Pancreas (tissue), 10 donors: ENCODE results near the gene FKBP11. TPM values are rescaled to one million over a fixed set of nuclear protein-coding genes. Genes with fewer than 3 reads are reported as not detected.
A peak's percentile ranks its signal among the peaks of the same experiment; 100 is the strongest.

Experiments used
- ATAC-seq, 4 donors: fragments of 200-7000 bp; cut with Tn5 transposase; one replicate each; pipeline versions ENCODE4 v1.8.0 to v1.9.1; 2020; ENCODE audit warnings: mild to moderate bottlenecking in 4 of 4, moderate library complexity in 4 of 4
- DNase-seq, 6 donors: peaks; one replicate each; pipeline ENCODE4 v3.0.0-alpha.2; 2020
- FAIRE-seq: peaks from 2 replicates; lab custom pipeline; 2012; peaks lifted over from hg19 to GRCh38; lab: Jason Lieb, UNC
- H3K27ac ChIP-seq, 4 donors: fragments of 200-600 bp; sonication (generic); 1 replicate in 3 of 4; 2 replicates in 1 of 4; pipeline versions ENCODE4 v1.5.0 to v1.8.0; 2020
- H3K27me3 ChIP-seq, 4 donors: fragments of 200-600 bp; one replicate each; pipeline ENCODE4 v1.8.0; 2021
- H3K36me3 ChIP-seq, 3 donors: fragments of 200-600 bp; sonication (generic) in 1 of 3; one replicate each; pipeline versions ENCODE4 v1.5.0 to v1.8.0; 2020 to 2021
- H3K4me1 ChIP-seq, 3 donors: fragments of 200-600 bp; one replicate each; pipeline ENCODE4 v1.8.0; 2021
- H3K4me3 ChIP-seq, 4 donors: fragments of 200-600 bp; sonication (generic) in 2 of 4; one replicate each; pipeline versions ENCODE4 v1.5.0 to v1.8.0; 2020 to 2021
- H3K9me3 ChIP-seq, 4 donors: fragments of 200-600 bp; one replicate each; pipeline ENCODE4 v1.8.0; 2021
- WGBS, 2 donors: extraction: QIAGEN DNeasy Blood & Tissue Kit; methylation state at CpG; one replicate each; pipeline ENCODE4 v1.1.7; 2013; 5-methylcytosine and 5-hydroxymethylcytosine counted together
- intact Hi-C, 3 donors: fragments of 100-400 bp; cut with DNase I; formaldehyde crosslinking; loops; one replicate each; pipeline versions ENCODE4 v1.11.1 to v1.14.2; 2022
- polyA plus RNA-seq, 2 donors: library from polyadenylated mRNA; stranded (reverse); fragments of 200-250 nt; gene quantifications; one replicate each; pipeline ENCODE4 v1.2.3, GENCODE V29; 2013
- total RNA-seq, 6 donors: library from RNA; stranded (reverse); fragmentation: NEBNext Ultra II Directional in 4 of 6; extraction: Animal tissue kit (Norgen Biotek cat#: 25700) in 4 of 6; gene quantifications; one replicate each; pipeline versions ENCODE4 v1.2.1 to v1.2.4, GENCODE V29; 2021 to 2023
- TF ChIP-seq, protein P1 (sequence below), 4 donors: fragments of 200-600 bp; sonication (generic) in 3 of 4; IDR thresholded peaks; one replicate each; pipeline versions ENCODE4 v1.5.0 to v1.8.0; 2021; ENCODE audit warnings: antibody characterized with exemption in 4 of 4
- donor health status: healthy with polysubstance abuse.
- donor health status: DM: no; HTN: no; CAD: no; lungs with moderate emphysema.
- donor health status: DM: no; HTN: no; CAD: no.
- donor health status: control.
- donor health status: control.
- donor health status: Bipolar disorder and iron deficiency.
- donor health status: DM: yes; HTN: yes; CAD: no.
- donor health status: DM: no; HTN: no; CAD: no.
- donor health status: DM: no; HTN: no; CAD: no.
- donor health status: DM: yes; HTN: yes; CAD: no.

Gene FKBP11
- total RNA-seq (100 to 1,000 TPM in 4 of 6 donors, 10 to 100 TPM in 2; 70.9 to 144 (median 127) TPM), polyA plus RNA-seq (100 to 1,000 TPM in 1 of 2 donors, 10 to 100 TPM in 1; 97.3 to 155 TPM)

DNA sequence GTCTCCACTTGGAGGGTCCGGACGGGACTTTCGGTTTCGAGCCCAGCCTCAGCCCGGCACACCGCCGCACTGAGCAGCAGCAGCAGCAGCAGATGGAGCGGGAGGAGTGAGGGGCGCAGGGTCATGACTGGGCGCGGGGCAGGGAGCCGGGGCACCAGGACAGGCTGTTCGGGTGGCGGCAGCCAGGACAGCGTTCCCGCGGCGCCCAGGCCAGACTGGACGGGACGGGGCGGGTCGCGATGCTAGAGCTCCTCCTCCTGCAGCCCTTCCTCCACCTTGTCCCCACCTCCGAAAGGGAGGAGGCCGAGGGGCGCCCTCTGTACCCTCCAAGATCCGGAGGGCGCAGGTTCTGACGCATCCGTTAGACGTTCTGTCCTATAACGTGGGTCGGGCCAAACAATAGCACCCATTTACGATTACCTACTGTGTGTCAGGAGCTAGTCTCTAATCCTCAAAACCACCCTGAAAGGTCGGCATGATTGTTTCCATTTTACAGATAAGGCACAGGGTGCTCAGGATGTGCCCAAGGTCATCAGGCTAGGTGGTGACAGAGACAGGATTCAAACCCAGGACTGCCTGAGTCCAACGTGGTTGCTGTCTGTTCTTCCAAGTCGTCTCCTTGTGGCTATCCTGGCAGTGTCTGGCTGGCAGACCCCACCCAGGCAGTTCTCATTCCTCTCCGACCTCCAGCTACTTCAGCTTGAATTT is at the start of gene FKBP11:
Gene FKBP11 (minus strand): TSS at position 189 of the 708 bp plus-strand sequence. CDS start 64 bp downstream, at position 125.
- FAIRE-seq: no peak

DNA sequence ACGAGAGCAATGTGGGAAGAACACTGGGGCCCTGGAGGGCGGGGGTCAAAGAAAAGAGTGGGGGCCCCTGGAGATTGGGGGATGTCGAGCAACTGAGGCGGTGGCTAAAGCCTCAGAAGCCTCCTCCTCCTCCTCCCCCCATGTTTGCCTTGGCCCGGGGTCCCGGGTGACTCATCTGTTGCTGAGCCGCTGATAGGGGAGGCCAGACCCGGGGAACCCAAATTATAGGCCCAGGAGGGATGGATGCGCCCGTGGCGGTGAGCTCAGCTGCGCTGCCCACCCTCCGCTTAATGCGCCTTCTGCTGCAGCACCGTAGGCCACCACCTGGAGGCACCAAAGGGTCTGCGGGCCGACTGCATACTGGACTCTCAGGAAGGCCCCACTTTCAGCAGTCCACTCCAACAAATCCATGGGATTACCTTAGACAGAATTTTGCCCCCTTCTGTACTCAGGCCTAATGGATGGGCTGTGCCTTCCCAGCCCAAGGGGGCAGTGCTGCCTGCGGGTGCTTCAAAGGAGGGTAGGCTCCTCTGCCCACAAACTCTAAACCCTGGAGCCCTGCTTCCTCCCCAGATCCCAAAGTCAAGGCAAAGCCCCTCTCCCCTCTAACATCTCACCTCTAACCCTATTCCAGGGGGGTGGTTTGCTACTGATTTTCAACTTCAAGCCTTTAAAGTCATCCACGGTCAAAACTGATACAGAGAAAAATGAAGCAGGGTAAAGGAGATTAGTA is 48.8 kb upstream of the FKBP11 start:
- TF ChIP-seq, protein P1, sequence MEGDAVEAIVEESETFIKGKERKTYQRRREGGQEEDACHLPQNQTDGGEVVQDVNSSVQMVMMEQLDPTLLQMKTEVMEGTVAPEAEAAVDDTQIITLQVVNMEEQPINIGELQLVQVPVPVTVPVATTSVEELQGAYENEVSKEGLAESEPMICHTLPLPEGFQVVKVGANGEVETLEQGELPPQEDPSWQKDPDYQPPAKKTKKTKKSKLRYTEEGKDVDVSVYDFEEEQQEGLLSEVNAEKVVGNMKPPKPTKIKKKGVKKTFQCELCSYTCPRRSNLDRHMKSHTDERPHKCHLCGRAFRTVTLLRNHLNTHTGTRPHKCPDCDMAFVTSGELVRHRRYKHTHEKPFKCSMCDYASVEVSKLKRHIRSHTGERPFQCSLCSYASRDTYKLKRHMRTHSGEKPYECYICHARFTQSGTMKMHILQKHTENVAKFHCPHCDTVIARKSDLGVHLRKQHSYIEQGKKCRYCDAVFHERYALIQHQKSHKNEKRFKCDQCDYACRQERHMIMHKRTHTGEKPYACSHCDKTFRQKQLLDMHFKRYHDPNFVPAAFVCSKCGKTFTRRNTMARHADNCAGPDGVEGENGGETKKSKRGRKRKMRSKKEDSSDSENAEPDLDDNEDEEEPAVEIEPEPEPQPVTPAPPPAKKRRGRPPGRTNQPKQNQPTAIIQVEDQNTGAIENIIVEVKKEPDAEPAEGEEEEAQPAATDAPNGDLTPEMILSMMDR (IDR thresholded peaks at IDR 0.05): peak; percentile 16 to 56 (median 48)
- intact Hi-C loops: no loop called here
- ATAC-seq (peak in 3 of 4 donors; percentile 53 to 65 (median 63)), DNase-seq (peak in 3 of 6 donors; percentile 49 to 82 (median 53)), FAIRE-seq (no peak)
- peaks cover 0 to 20% (median 3%) of the 10 kb centered on the region in 4 donors for H3K27me3 ChIP-seq
- no peak overlapping the region for H3K4me3 ChIP-seq
- WGBS, 2 donors: 19 to 21% methylated on average over 15 to 19 of the region's 19 CpGs
- H3K36me3 ChIP-seq: no peaks in the 10 kb centered on the region
- H3K9me3 ChIP-seq: no peaks in the 10 kb centered on the region
- H3K27ac ChIP-seq: no peak overlapping the region
- H3K4me1 ChIP-seq: peaks cover 0 to 11% (median 4%) of the 10 kb centered on the region in 3 donors

More for the DNA sequence above, at the start of gene FKBP11:
- DNase-seq (peak; percentile 61 to 89 (median 74)), ATAC-seq (peak; percentile 93 to 96 (median 94))
- no peaks in the 10 kb centered on the region for H3K9me3 ChIP-seq
- peak within 1 kb of the TSS; percentile 33 to 76 (median 66) for H3K27ac ChIP-seq
- 3% methylated on average over 38 of the region's 38 CpGs for WGBS, 2 donors
- intact Hi-C loops: no loop called here
- no peaks in the 10 kb centered on the region for H3K36me3 ChIP-seq
- peak within 1 kb of the TSS; percentile 79 to 98 (median 86) for H3K4me3 ChIP-seq
- no peaks in the 10 kb centered on the region for H3K27me3 ChIP-seq
- TF ChIP-seq, protein P1 (IDR thresholded peaks at IDR 0.05): no peak
- peaks cover 0 to 8% (median 0%) of the 10 kb centered on the region in 3 donors for H3K4me1 ChIP-seq

DNA sequence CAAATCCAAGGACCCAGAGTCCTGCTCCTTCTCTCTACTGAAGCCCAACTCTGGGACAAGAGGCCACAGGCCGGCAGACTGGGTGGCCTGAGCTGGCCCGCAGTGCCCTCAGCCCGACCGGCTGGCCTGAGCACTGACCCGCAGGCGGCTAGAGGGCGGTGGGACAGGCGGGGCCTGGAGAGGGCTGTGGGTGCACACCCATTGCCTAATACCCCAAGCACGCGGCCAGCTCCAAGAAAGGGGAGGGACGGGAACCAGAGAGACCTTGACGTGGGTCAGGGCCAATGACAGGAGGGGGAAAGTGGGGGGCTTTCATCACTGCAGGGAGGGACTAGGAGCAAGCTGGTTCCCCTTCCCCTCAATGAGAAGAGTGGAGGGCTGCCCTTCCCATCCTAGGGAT is 48.2 kb upstream of the FKBP11 start:
- DNase-seq: no peak
- no peaks in the 10 kb centered on the region for H3K9me3 ChIP-seq
- no peak for FAIRE-seq
- ATAC-seq: peak in 2 of 4 donors; percentile 7 to 25
- peaks cover 0 to 20% (median 3%) of the 10 kb centered on the region in 4 donors for H3K27me3 ChIP-seq
- intact Hi-C loops: no loop called here
- H3K27ac ChIP-seq: no peak overlapping the region
- TF ChIP-seq, protein P1 (IDR thresholded peaks at IDR 0.05): no peak
- WGBS, 2 donors: 10 to 13% methylated on average over 12 of the region's 12 CpGs
- H3K4me3 ChIP-seq: no peak overlapping the region
- H3K4me1 ChIP-seq: peaks cover 0 to 5% (median 0%) of the 10 kb centered on the region in 3 donors
- no peaks in the 10 kb centered on the region for H3K36me3 ChIP-seq

DNA sequence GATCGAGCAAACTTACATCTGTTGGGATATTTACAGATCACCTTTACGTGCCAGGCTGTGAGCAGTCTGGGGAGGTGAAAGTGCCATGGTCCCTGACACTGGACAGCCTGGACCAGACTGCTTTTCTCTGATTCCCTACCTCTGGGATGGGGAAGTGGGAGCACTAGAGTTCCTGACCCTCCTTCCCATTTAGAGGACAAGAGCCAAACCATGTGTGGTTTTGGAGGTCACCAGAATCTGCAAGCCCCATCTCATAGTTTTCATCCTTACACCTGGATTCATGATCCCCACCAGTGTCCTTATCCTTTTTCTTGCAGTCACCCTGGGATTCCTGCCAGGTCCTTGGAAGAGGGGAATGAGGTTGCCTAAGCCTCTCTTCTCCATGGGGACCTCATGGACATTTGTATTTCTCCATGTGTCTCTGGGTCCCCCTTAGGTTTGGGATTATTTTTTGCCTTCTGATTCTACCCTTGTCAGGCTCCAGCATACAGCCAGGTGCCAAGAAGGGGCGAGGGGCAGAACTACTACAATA is 47.7 kb upstream of the FKBP11 start:
- TF ChIP-seq, protein P1 (IDR thresholded peaks at IDR 0.05): no peak
- Histone ChIP-seq H3K9me3 (no peaks in the 10 kb centered on the region), H3K4me1 (peaks cover 0 to under 1% (median 0%) of the 10 kb centered on the region in 3 donors), H3K36me3 (no peaks in the 10 kb centered on the region), H3K4me3 (no peak overlapping the region), H3K27ac (no peak overlapping the region), H3K27me3 (peaks cover 0 to 16% (median 3%) of the 10 kb centered on the region in 4 donors)
- intact Hi-C loops: no loop called here
- FAIRE-seq (no peak), ATAC-seq (no peak), DNase-seq (no peak)
- 16 to 18% methylated on average over 3 of the region's 3 CpGs for WGBS, 2 donors
